ENCODE data around the gene PIK3R3.

The PIK3R3 gene

GRCh38 chr1:46118856-46119255, 13.6 kb downstream of the PIK3R3 start:
- TF ChIP-seq CTCF (conservative IDR thresholded peaks at IDR 0.05): no peak
- H3K27ac ChIP-seq: no peak overlapping the region

- no peak overlapping the region for H3K27ac ChIP-seq
- TF ChIP-seq CTCF (conservative IDR thresholded peaks at IDR 0.05): no peak
Measured at GRCh38 chr1:46117810-46118494, 14.5 kb downstream of the PIK3R3 start.

- no peak overlapping the region for H3K27ac ChIP-seq
- TF ChIP-seq CTCF (conservative IDR thresholded peaks at IDR 0.05): no peak
Measured at GRCh38 chr1:46114925-46115603, 17.4 kb downstream of the PIK3R3 start.

- no peak for TF ChIP-seq CTCF (conservative IDR thresholded peaks at IDR 0.05)
Measured at GRCh38 chr1:46113948-46114347, 18.5 kb downstream of the PIK3R3 start.

GRCh38 chr1:46112108-46112507, 20.3 kb downstream of the PIK3R3 start:
- no peak for TF ChIP-seq CTCF (conservative IDR thresholded peaks at IDR 0.05)
- H3K27ac ChIP-seq: no peak overlapping the region

More at GRCh38 chr1:46113948-46114347, 18.5 kb downstream of the PIK3R3 start:
- no peak overlapping the region for H3K27ac ChIP-seq

GRCh38 chr1:46110521-46110920, 21.9 kb downstream of the PIK3R3 start:
- TF ChIP-seq CTCF (conservative IDR thresholded peaks at IDR 0.05): no peak
- no peak overlapping the region for H3K27ac ChIP-seq

- TF ChIP-seq CTCF (conservative IDR thresholded peaks at IDR 0.05): no peak
- no peak overlapping the region for H3K27ac ChIP-seq
Measured at GRCh38 chr1:46102769-46103476, 29.5 kb downstream of the PIK3R3 start.

All from VCaP (cell line).